Skeletal muscle satellite cell (primary cell): ENCODE data around the gene FOXE3.

Source experiments
- H3K27me3 ChIP-seq: 2 replicates; pipeline ENCODE4 v1.7.0; 2013; ENCODE audit warnings: low read length; ENCODE audit not compliant: control insufficient read depth, insufficient read depth
- H3K36me3 ChIP-seq: 2 replicates; pipeline ENCODE4 v1.7.0; 2013; ENCODE audit warnings: mild to moderate bottlenecking, control low read depth, low read length; ENCODE audit not compliant: insufficient read depth
- H3K4me1 ChIP-seq: 2 replicates; pipeline ENCODE4 v1.7.0; 2013; ENCODE audit warnings: low read length; ENCODE audit not compliant: control insufficient read depth, insufficient read depth
- H3K4me2 ChIP-seq: 2 replicates; pipeline ENCODE4 v1.7.0; 2013; ENCODE audit warnings: mild to moderate bottlenecking, low read length
- H3K4me3 ChIP-seq: 2 replicates; pipeline ENCODE4 v1.7.0; 2013; ENCODE audit warnings: low read length
- H3K9ac ChIP-seq: 2 replicates; pipeline ENCODE4 v1.7.0; 2013; ENCODE audit warnings: mild to moderate bottlenecking, low read depth, low read length, moderate library complexity
- H3K9me3 ChIP-seq: replicated peaks from 2 replicates; pipeline ENCODE4 v1.7.0; 2013; ENCODE audit warnings: mild to moderate bottlenecking, control low read depth, low read length

Gene FOXE3

GRCh38 chr1:47460040-47460439, 44.0 kb downstream of the FOXE3 start:
- Histone ChIP-seq H3K36me3 (no peaks in the 10 kb centered on the region), H3K27me3 (peaks cover 40% of the 10 kb centered on the region), H3K9me3 (no peaks in the 10 kb centered on the region), H3K4me3 (no peak overlapping the region), H3K4me1 (no peaks in the 10 kb centered on the region), H3K9ac (no peak overlapping the region), H3K4me2 (no peak overlapping the region)

GRCh38 chr1:47460456-47460855, 44.4 kb downstream of the FOXE3 start:
- Histone ChIP-seq H3K27me3 (peaks cover 40% of the 10 kb centered on the region), H3K9me3 (no peaks in the 10 kb centered on the region), H3K4me1 (no peaks in the 10 kb centered on the region), H3K36me3 (no peaks in the 10 kb centered on the region), H3K9ac (no peak overlapping the region), H3K4me2 (no peak overlapping the region), H3K4me3 (no peak overlapping the region)

GRCh38 chr1:47465605-47466004, 49.5 kb downstream of the FOXE3 start:
- Histone ChIP-seq H3K36me3 (no peaks in the 10 kb centered on the region), H3K9ac (no peak overlapping the region), H3K9me3 (no peaks in the 10 kb centered on the region), H3K4me2 (no peak overlapping the region), H3K4me3 (no peak overlapping the region), H3K4me1 (no peaks in the 10 kb centered on the region), H3K27me3 (peaks cover 19% of the 10 kb centered on the region)
